Spinal cord (tissue), 10 donors: ENCODE data around the gene KLC3. TPM values are rescaled to one million over a fixed set of nuclear protein-coding genes. Genes with fewer than 3 reads are reported as not detected.

Experiments used
- DNase-seq, 6 donors: peaks; one replicate each; pipeline versions ENCODE4 v3.0.0 to v3.0.0-alpha.2; 2013 to 2015; ENCODE audit warnings: low spot score in 6 of 6, low read depth in 4 of 6
- H3K27ac ChIP-seq: one replicate; pipeline ENCODE4 v1.5.1; 2013; ENCODE audit warnings: low read depth, low read length, control low read depth
- H3K27me3 ChIP-seq: one replicate; pipeline ENCODE4 v1.6.1; 2013; ENCODE audit warnings: low read length; ENCODE audit not compliant: control insufficient read depth, insufficient read depth
- H3K36me3 ChIP-seq: one replicate; pipeline ENCODE4 v1.6.1; 2013; ENCODE audit warnings: low read length; ENCODE audit not compliant: control insufficient read depth, insufficient read depth
- H3K4me1 ChIP-seq: one replicate; pipeline ENCODE4 v1.6.1; 2013; ENCODE audit warnings: low read length; ENCODE audit not compliant: control insufficient read depth, insufficient read depth
- H3K4me3 ChIP-seq: one replicate; pipeline ENCODE4 v1.5.1; 2013; ENCODE audit warnings: low read depth, low read length, control low read depth
- H3K9me3 ChIP-seq: one replicate; pipeline ENCODE4 v1.6.1; 2013; ENCODE audit warnings: low read length; ENCODE audit not compliant: control insufficient read depth, insufficient read depth
- WGBS: methylation state at CpG from one replicate; pipeline ENCODE4 v1.1.5; 2013; ENCODE audit warnings: missing lambda C conversion rate; ENCODE audit not compliant: insufficient coverage; 5-methylcytosine and 5-hydroxymethylcytosine counted together
- polyA plus RNA-seq, 2 donors: library from polyadenylated mRNA; unstranded; fragments of 120-200 nt; gene quantifications; one replicate each; pipeline ENCODE4 v1.2.1, GENCODE V29; 2013; ENCODE audit not compliant: insufficient read length in 2 of 2
- total RNA-seq, 2 donors: library from RNA; depleted of rRNA in 1 of 2; stranded (reverse); fragments of 120-200 nt in 1 of 2; fragments of >200 nt in 1 of 2; gene quantifications; one replicate each; pipeline versions ENCODE4 v1.2.3 to v1.2.4, GENCODE V29; 2013 to 2014
- donor health status: healthy.

Gene KLC3
- total and polyA plus RNA-seq, 4 donors, result 0.17 to 1.4 (median 0.77) TPM

GRCh38 chr19:45361608-45362007 lies 21.1 kb downstream of the KLC3 start:
- Histone ChIP-seq H3K27me3 (no peaks in the 10 kb centered on the region), H3K9me3 (no peaks in the 10 kb centered on the region), H3K4me1 (no peaks in the 10 kb centered on the region), H3K36me3 (peaks cover 88% of the 10 kb centered on the region), H3K27ac (no peak overlapping the region), H3K4me3 (no peak overlapping the region)
- 95% methylated on average over 12 of the region's 14 CpGs for WGBS
- DNase-seq, result no peak

GRCh38 chr19:45362291-45362690 lies 21.7 kb downstream of the KLC3 start:
- H3K4me3 ChIP-seq, result no peak overlapping the region
- H3K27me3 ChIP-seq, result no peaks in the 10 kb centered on the region
- 97% methylated on average over 16 of the region's 16 CpGs for WGBS
- peaks cover 81% of the 10 kb centered on the region for H3K36me3 ChIP-seq
- no peak for DNase-seq
- H3K9me3 ChIP-seq, result no peaks in the 10 kb centered on the region
- H3K27ac ChIP-seq, result no peak overlapping the region
- H3K4me1 ChIP-seq, result no peaks in the 10 kb centered on the region

- H3K27me3 ChIP-seq, result no peaks in the 10 kb centered on the region
- H3K9me3 ChIP-seq, result no peaks in the 10 kb centered on the region
- no peak for DNase-seq
- peaks cover 4% of the 10 kb centered on the region for H3K4me1 ChIP-seq
- H3K27ac ChIP-seq, result no peak overlapping the region
- H3K36me3 ChIP-seq, result peaks cover 70% of the 10 kb centered on the region
- no peak overlapping the region for H3K4me3 ChIP-seq
- 95% methylated on average over 37 of the region's 44 CpGs for WGBS
Observed at GRCh38 chr19:45363861-45364459, 23.4 kb downstream of the KLC3 start.

GRCh38 chr19:45364696-45365095 lies 24.1 kb downstream of the KLC3 start:
- H3K27me3 ChIP-seq, result no peaks in the 10 kb centered on the region
- H3K4me3 ChIP-seq, result no peak overlapping the region
- H3K9me3 ChIP-seq, result no peaks in the 10 kb centered on the region
- DNase-seq, result no peak
- peaks cover 63% of the 10 kb centered on the region for H3K36me3 ChIP-seq
- H3K27ac ChIP-seq, result no peak overlapping the region
- H3K4me1 ChIP-seq, result peaks cover 9% of the 10 kb centered on the region
- 95% methylated on average over 12 of the region's 12 CpGs for WGBS

GRCh38 chr19:45368127-45368526 lies 27.6 kb downstream of the KLC3 start:
- no peak overlapping the region for H3K4me3 ChIP-seq
- WGBS, result 93% methylated on average over 3 of the region's 4 CpGs
- DNase-seq, result no peak
- no peaks in the 10 kb centered on the region for H3K27me3 ChIP-seq
- H3K4me1 ChIP-seq, result peaks cover 19% of the 10 kb centered on the region
- H3K27ac ChIP-seq, result no peak overlapping the region
- peaks cover 35% of the 10 kb centered on the region for H3K36me3 ChIP-seq
- H3K9me3 ChIP-seq, result no peaks in the 10 kb centered on the region

- H3K4me1 ChIP-seq, result peaks cover 19% of the 10 kb centered on the region
- no peak for DNase-seq
- H3K27me3 ChIP-seq, result no peaks in the 10 kb centered on the region
- H3K9me3 ChIP-seq, result no peaks in the 10 kb centered on the region
- H3K27ac ChIP-seq, result no peak overlapping the region
- WGBS, result 79% methylated on average over 11 of the region's 11 CpGs
- no peak overlapping the region for H3K4me3 ChIP-seq
- H3K36me3 ChIP-seq, result peaks cover 27% of the 10 kb centered on the region
Observed at GRCh38 chr19:45368737-45369340, 28.3 kb downstream of the KLC3 start.

- Histone ChIP-seq H3K27ac (peak within 1 kb of the TSS; percentile 86), H3K27me3 (no peaks in the 10 kb centered on the region), H3K4me1 (peaks cover 19% of the 10 kb centered on the region), H3K4me3 (peak within 1 kb of the TSS; percentile 78), H3K9me3 (no peaks in the 10 kb centered on the region), H3K36me3 (peaks cover 10% of the 10 kb centered on the region)
- DNase-seq, result peak; percentile 99 to 100 (median 100)
- WGBS, result under 1% methylated on average over 43 of the region's 55 CpGs
Observed at GRCh38 chr19:45370410-45371204, 30.1 kb downstream of the KLC3 start, which contains the start of gene ERCC2. ERCC2 (minus strand) TSS chr19:45370573; CDS start chr19:45370540, 33 bp downstream.

GRCh38 chr19:45376045-45376724 lies 35.6 kb downstream of the KLC3 start:
- no peak overlapping the region for H3K4me3 ChIP-seq
- 46% methylated on average over 11 of the region's 13 CpGs for WGBS
- H3K36me3 ChIP-seq, result no peaks in the 10 kb centered on the region
- H3K27ac ChIP-seq, result no peak overlapping the region
- peaks cover under 1% of the 10 kb centered on the region for H3K4me1 ChIP-seq
- no peaks in the 10 kb centered on the region for H3K27me3 ChIP-seq
- H3K9me3 ChIP-seq, result no peaks in the 10 kb centered on the region
- DNase-seq, result peak in 2 of 6 donors; percentile 6 to 43

- Histone ChIP-seq H3K27ac (no peak overlapping the region), H3K27me3 (peaks cover 7% of the 10 kb centered on the region), H3K36me3 (no peaks in the 10 kb centered on the region), H3K4me3 (no peak overlapping the region), H3K4me1 (peaks cover under 1% of the 10 kb centered on the region), H3K9me3 (no peaks in the 10 kb centered on the region)
- 92% methylated on average over 1 of the region's 1 CpG for WGBS
- no peak for DNase-seq
Observed at GRCh38 chr19:45380107-45380506, 39.6 kb downstream of the KLC3 start.
